H1 (cell line): ENCODE measurements around the gene BTRC. TPM values are rescaled to one million over a fixed set of nuclear protein-coding genes. Genes with fewer than 3 reads are reported as not detected.

ENCODE experiments used
- CTCF ChIA-PET: fragments of 300-600 bp; sonication (Branson Sonifier 250); formaldehyde crosslinking; loops from one replicate; lab custom pipeline; 2021; ENCODE audit not compliant: partially characterized antibody; lab: Charles Lee
- POLR2A ChIA-PET: fragments of 300-600 bp; sonication (Branson Sonifier 250); formaldehyde crosslinking; loops from one replicate; lab custom pipeline; 2021; ENCODE audit warnings: inconsistent platforms; ENCODE audit not compliant: partially characterized antibody; lab: Charles Lee
- DNase-seq, 2 experiments: peaks; one replicate each; pipeline versions ENCODE4 v3.0.0 to v3.0.0-alpha.2; 2010 to 2022; ENCODE audit warnings: low spot score in 2 of 2, low read depth in 1 of 2, mixed read lengths in 1 of 2
- FAIRE-seq: peaks from 2 replicates; lab custom pipeline; 2011; peaks lifted over from hg19 to GRCh38; lab: Jason Lieb, UNC
- H2AFZ ChIP-seq: 2 replicates; pipeline ENCODE4 v1.8.1; 2012; ENCODE audit warnings: low read length, inconsistent platforms
- H2AK5ac ChIP-seq: 2 replicates; pipeline ENCODE4 v1.6.1; 2013; ENCODE audit warnings: low read depth, low read length
- H2BK120ac ChIP-seq: replicated peaks from 2 replicates; pipeline ENCODE3; 2013; ENCODE audit warnings: low read depth, low read length, inconsistent platforms
- H2BK12ac ChIP-seq: 2 replicates; pipeline ENCODE4 v1.6.1; 2013; ENCODE audit warnings: low read depth, low read length
- H2BK15ac ChIP-seq: 2 replicates; pipeline ENCODE4 v1.6.1; 2013; ENCODE audit warnings: low read length
- H2BK20ac ChIP-seq: 2 replicates; pipeline ENCODE4 v1.6.1; 2013; ENCODE audit warnings: low read length
- H2BK5ac ChIP-seq: 2 replicates; pipeline ENCODE4 v1.6.1; 2013; ENCODE audit warnings: low read depth, low read length
- H3K14ac ChIP-seq: 2 replicates; pipeline ENCODE4 v1.6.1; 2013; ENCODE audit warnings: inconsistent platforms; ENCODE audit not compliant: insufficient read length
- H3K18ac ChIP-seq: 2 replicates; pipeline ENCODE4 v1.6.1; 2013; ENCODE audit warnings: low read length; ENCODE audit errors: extremely low read depth
- H3K23ac ChIP-seq: 2 replicates; pipeline ENCODE4 v1.6.1; 2013; ENCODE audit warnings: inconsistent platforms; ENCODE audit not compliant: insufficient read length
- H3K23me2 ChIP-seq: 2 replicates; pipeline ENCODE4 v1.6.1; 2013; ENCODE audit warnings: low read depth, low read length
- H3K27ac ChIP-seq: 2 replicates; pipeline ENCODE4 v1.6.1; 2011; ENCODE audit warnings: low read depth, low read length, inconsistent platforms
- H3K27me3 ChIP-seq, 4 experiments: replicated peaks in 1 of 4; 1 replicate in 1 of 4; 2 replicates in 3 of 4; pipeline versions ENCODE4 v1.6.1 to v1.8.1; 2011 to 2013; ENCODE audit warnings: low read length in 3 of 4, mild to moderate bottlenecking in 3 of 4, inconsistent platforms in 2 of 4, mixed read lengths in 2 of 4, moderate library complexity in 1 of 4; ENCODE audit not compliant: control insufficient read depth in 3 of 4, insufficient read depth in 3 of 4; ENCODE audit errors: extremely low read depth in 1 of 4
- H3K36me3 ChIP-seq, 4 experiments: 2 replicates each; pipeline versions ENCODE4 v1.6.1 to v1.8.1; 2011 to 2013; ENCODE audit warnings: mild to moderate bottlenecking in 4 of 4, low read length in 3 of 4, moderate library complexity in 2 of 4, control low read depth in 1 of 4, inconsistent platforms in 1 of 4; ENCODE audit not compliant: insufficient read depth in 4 of 4, control insufficient read depth in 2 of 4
- H3K4ac ChIP-seq: replicated peaks from 2 replicates; pipeline ENCODE3; 2013; ENCODE audit warnings: low read length, low read depth, mixed read lengths, inconsistent platforms; ENCODE audit not compliant: insufficient read length
- H3K4me1 ChIP-seq, 4 experiments: replicated peaks in 1 of 4; 1 replicate in 1 of 4; 2 replicates in 3 of 4; pipeline versions ENCODE4 v1.6.1 to v1.8.1; 2011 to 2013; ENCODE audit warnings: low read length in 3 of 4, inconsistent platforms in 2 of 4, mixed read lengths in 1 of 4; ENCODE audit not compliant: insufficient read depth in 4 of 4, control insufficient read depth in 3 of 4
- H3K4me2 ChIP-seq, 2 experiments: 2 replicates each; pipeline versions ENCODE4 v1.6.1 to v1.8.1; 2011 to 2013; ENCODE audit warnings: low read depth in 2 of 2, low read length in 2 of 2, control low read depth in 1 of 2, inconsistent platforms in 1 of 2, mild to moderate bottlenecking in 1 of 2; ENCODE audit not compliant: insufficient read depth in 1 of 2
- H3K4me3 ChIP-seq, 4 experiments: fragments of 200-600, 300-600 bp in 1 of 4; sonication (generic), shearing (Covaris generic), sonication (Bioruptor Twin) in 1 of 4; 2 replicates each; pipeline versions ENCODE4 v1.5.1 to v1.8.1; 2011 to 2016; ENCODE audit warnings: low read length in 4 of 4, low read depth in 3 of 4, control low read depth in 2 of 4, inconsistent platforms in 2 of 4, mild to moderate bottlenecking in 2 of 4, mixed read lengths in 1 of 4, moderate library complexity in 1 of 4; ENCODE audit not compliant: insufficient read depth in 2 of 4; ENCODE audit errors: extremely low read depth in 1 of 4
- H3K56ac ChIP-seq: replicated peaks from 2 replicates; pipeline ENCODE3; 2013; ENCODE audit warnings: low read depth, mild to moderate bottlenecking, mixed read lengths, low read length, inconsistent platforms; ENCODE audit not compliant: insufficient read length
- H3K79me1 ChIP-seq: 2 replicates; pipeline ENCODE4 v1.6.1; 2013; ENCODE audit warnings: low read depth, low read length, control low read depth
- H3K79me2 ChIP-seq, 2 experiments: 2 replicates each; pipeline versions ENCODE4 v1.6.1 to v1.8.1; 2012 to 2013; ENCODE audit warnings: low read length in 2 of 2, mild to moderate bottlenecking in 2 of 2, inconsistent platforms in 1 of 2; ENCODE audit not compliant: insufficient read depth in 2 of 2, control insufficient read depth in 1 of 2
- H3K9ac ChIP-seq, 4 experiments: replicated peaks in 1 of 4; 1 replicate in 1 of 4; 2 replicates in 3 of 4; pipeline versions ENCODE4 v1.6.1 to v1.8.1; 2011 to 2013; ENCODE audit warnings: low read depth in 3 of 4, low read length in 3 of 4, control low read depth in 2 of 4, mild to moderate bottlenecking in 2 of 4, moderate library complexity in 2 of 4, inconsistent platforms in 1 of 4; ENCODE audit errors: extremely low read depth in 1 of 4
- H3K9me3 ChIP-seq, 2 experiments: 2 replicates each; pipeline versions ENCODE4 v1.6.1 to v1.8.1; 2012 to 2013; ENCODE audit warnings: mild to moderate bottlenecking in 2 of 2, moderate library complexity in 2 of 2, control low read depth in 1 of 2, inconsistent platforms in 1 of 2, low read depth in 1 of 2, low read length in 1 of 2, mixed read lengths in 1 of 2; ENCODE audit not compliant: insufficient read depth in 2 of 2
- H4K20me1 ChIP-seq, 2 experiments: replicated peaks in 1 of 2; 2 replicates each; pipeline versions ENCODE3 to v1.8.1; 2011 to 2013; ENCODE audit warnings: inconsistent platforms in 2 of 2, low read length in 2 of 2, mild to moderate bottlenecking in 1 of 2; ENCODE audit not compliant: insufficient read depth in 2 of 2, control insufficient read depth in 1 of 2
- H4K5ac ChIP-seq: 2 replicates; pipeline ENCODE4 v1.6.1; 2013; ENCODE audit warnings: low read length, low read depth, mixed read lengths, inconsistent platforms; ENCODE audit not compliant: insufficient read length
- H4K8ac ChIP-seq: 2 replicates; pipeline ENCODE4 v1.8.0; 2013; ENCODE audit warnings: mild to moderate bottlenecking, moderate library complexity, low read length, inconsistent platforms; ENCODE audit not compliant: insufficient read depth; ENCODE audit errors: extremely low read depth
- H4K91ac ChIP-seq: replicated peaks from 2 replicates; pipeline ENCODE3; 2013; ENCODE audit warnings: low read length, mixed read lengths, inconsistent platforms; ENCODE audit not compliant: insufficient read length
- ATF3 ChIP-seq: IDR thresholded peaks from 2 replicates; pipeline ENCODE4 v1.6.1; 2011; ENCODE audit warnings: low read depth, mild to moderate bottlenecking, low read length; ENCODE audit not compliant: insufficient read depth
- CEBPB ChIP-seq: IDR thresholded peaks from 2 replicates; pipeline ENCODE4 v1.6.1; 2012; ENCODE audit warnings: low read depth, low read length
- CREB1 ChIP-seq: IDR thresholded peaks from 2 replicates; pipeline ENCODE4 v1.6.1; 2012; ENCODE audit warnings: inconsistent platforms
- HDAC2 ChIP-seq, 2 experiments: fragments of 300-600 bp in 1 of 2; sonication (generic) in 1 of 2; IDR thresholded peaks; 2 replicates each; pipeline ENCODE4 v1.6.1; 2011 to 2012; ENCODE audit warnings: low read depth in 2 of 2, low read length in 2 of 2, mild to moderate bottlenecking in 2 of 2, moderate library complexity in 2 of 2, borderline replicate concordance in 1 of 2, inconsistent platforms in 1 of 2
- JUND ChIP-seq: IDR thresholded peaks from 2 replicates; pipeline ENCODE4 v1.6.1; 2011; ENCODE audit warnings: mild to moderate bottlenecking, improper control_type of control experiment, low read length
- KDM5A ChIP-seq: fragments of 200-600 bp; IDR thresholded peaks from 2 replicates; pipeline ENCODE4 v1.7.1; 2012; ENCODE audit warnings: mild to moderate bottlenecking, low read length, inconsistent platforms, mixed read lengths
- NANOG ChIP-seq: IDR thresholded peaks from 2 replicates; pipeline ENCODE4 v1.6.1; 2011; ENCODE audit warnings: low read length, low read depth, mild to moderate bottlenecking, inconsistent platforms; ENCODE audit not compliant: insufficient read depth, poor library complexity, severe bottlenecking
- RNF2 ChIP-seq: fragments of 200-900, 300-1000 bp; sonication (generic); IDR thresholded peaks from 2 replicates; pipeline ENCODE4 v1.7.1; 2016; ENCODE audit warnings: borderline replicate concordance, low read depth, mild to moderate bottlenecking, antibody characterized with exemption, low read length; ENCODE audit not compliant: poor library complexity, severe bottlenecking; ENCODE audit errors: missing control alignments
- SIRT6 ChIP-seq: IDR thresholded peaks from one replicate; pipeline ENCODE4 v1.7.1; 2012; ENCODE audit warnings: low read length, inconsistent platforms
- TCF12 ChIP-seq: IDR thresholded peaks from 2 replicates; pipeline ENCODE4 v1.6.1; 2011; ENCODE audit warnings: low read depth, mild to moderate bottlenecking, low read length
- WGBS, 2 experiments: shearing (Covaris generic) in 1 of 2; methylation state at CpG; one replicate each; pipeline versions ENCODE4 v1.1.6 to v1.1.7; 2013 to 2015; ENCODE audit warnings: low lambda C conversion rate in 2 of 2, mixed read lengths in 2 of 2, inconsistent platforms in 1 of 2, low coverage in 1 of 2, missing lambda C conversion rate in 1 of 2; ENCODE audit not compliant: insufficient replicate concordance in 2 of 2, insufficient coverage in 1 of 2, insufficient read length in 1 of 2; ENCODE audit errors: extremely low coverage in 1 of 2, missing lambda C conversion rate in 1 of 2; 5-methylcytosine and 5-hydroxymethylcytosine counted together
- polyA plus RNA-seq, 7 experiments: library from polyadenylated mRNA; depleted of rRNA in 3 of 7; stranded (reverse) in 5 of 7; unstranded in 2 of 7; fragments of >200 nt in 5 of 7; fragments of 200-250 nt in 2 of 7; gene quantifications; 1 replicate in 5 of 7; 2 replicates in 1 of 7; 4 replicates in 1 of 7; pipeline versions ENCODE4 v1.2.1 to v1.2.3, GENCODE V29; 2011 to 2013; ENCODE audit warnings: missing spikeins in 2 of 7, mixed read lengths in 2 of 7
- total RNA-seq: library from RNA; stranded (reverse); fragmentation: NEBNext Ultra II Directional; extraction: Animal tissue kit (Norgen Biotek cat#: 25700); gene quantifications from 2 replicates; pipeline ENCODE4 v1.2.1, GENCODE V29; 2021
- TF ChIP-seq, protein P1 (sequence below): IDR thresholded peaks from 2 replicates; pipeline ENCODE4 v1.6.1; 2012; ENCODE audit warnings: inconsistent platforms

The BTRC gene
- total and polyA plus RNA-seq, 2 of the 8 experiments (the other 6 are each of a cell fraction or from before 2014, with no cell fraction given), result 9.9 to 24.7 TPM

DNA sequence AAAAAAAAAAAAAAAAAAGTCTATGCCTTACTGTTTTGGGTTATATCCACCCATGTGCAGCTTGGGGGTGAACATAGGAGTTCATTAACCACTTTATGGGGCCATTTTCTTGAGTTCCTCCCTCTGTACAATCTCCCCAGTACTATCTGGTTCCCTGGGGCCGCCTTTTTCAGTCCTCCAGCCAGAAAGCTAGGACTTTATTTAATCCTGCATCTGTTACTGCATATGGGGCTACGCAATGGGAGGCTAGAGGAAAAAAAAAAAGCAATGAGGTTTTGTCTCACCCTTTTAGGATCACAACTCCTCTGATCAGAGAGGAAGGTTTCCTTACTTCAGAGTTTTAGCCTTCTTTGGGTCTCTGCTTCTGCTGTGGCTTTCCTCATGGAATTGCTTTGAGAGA, 51.0 kb downstream of the BTRC start:
- Histone ChIP-seq H3K14ac (no peak overlapping the region), H2BK5ac (no peak overlapping the region)

More for the DNA sequence above, 51.0 kb downstream of the BTRC start:
- Histone ChIP-seq H3K27ac (no peak overlapping the region), H3K23ac (no peak overlapping the region), H3K27me3 (no peaks in the 10 kb centered on the region), H3K9ac (no peak overlapping the region), H4K5ac (no peak overlapping the region), H2BK15ac (no peak overlapping the region), H3K4me2 (no peak overlapping the region), H3K23me2 (no peaks in the 10 kb centered on the region), H2AFZ (no peak overlapping the region), H3K9me3 (no peaks in the 10 kb centered on the region), H3K36me3 (no peaks in the 10 kb centered on the region), H3K79me2 (no peaks in the 10 kb centered on the region), H2BK20ac (no peak overlapping the region), H2BK120ac (no peak overlapping the region), H3K4ac (no peak overlapping the region), H3K56ac (no peak overlapping the region), H3K4me1 (no peaks in the 10 kb centered on the region), H3K18ac (no peak overlapping the region), H3K79me1 (no peaks in the 10 kb centered on the region), H2AK5ac (no peak overlapping the region), H3K4me3 (no peak overlapping the region), H4K20me1 (no peaks in the 10 kb centered on the region), H2BK12ac (no peak overlapping the region), H4K8ac (no peak overlapping the region), H4K91ac (no peak overlapping the region)
- FAIRE-seq (no peak), DNase-seq (no peak)
- TF ChIP-seq ATF3 (no peak), JUND (no peak), HDAC2 (IDR thresholded peaks at IDR 0.05; ENCODE audit: borderline replicate concordance in 1 of 2, low read depth in 2 of 2, low read length in 2 of 2) (no peak), KDM5A (no peak), RNF2 (no peak), TCF12 (no peak), CREB1 (no peak), SIRT6 (no peak), CEBPB (no peak), NANOG (no peak)
- TF ChIP-seq, protein P1, sequence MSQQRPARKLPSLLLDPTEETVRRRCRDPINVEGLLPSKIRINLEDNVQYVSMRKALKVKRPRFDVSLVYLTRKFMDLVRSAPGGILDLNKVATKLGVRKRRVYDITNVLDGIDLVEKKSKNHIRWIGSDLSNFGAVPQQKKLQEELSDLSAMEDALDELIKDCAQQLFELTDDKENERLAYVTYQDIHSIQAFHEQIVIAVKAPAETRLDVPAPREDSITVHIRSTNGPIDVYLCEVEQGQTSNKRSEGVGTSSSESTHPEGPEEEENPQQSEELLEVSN, result no peak
- WGBS, 2 experiments, result 100% methylated on average over 2 of the region's 2 CpGs; no CpG with 5 or more reads in 1 of the 2 experiments
- POLR2A ChIA-PET, result no interaction called here
- CTCF ChIA-PET, result interaction anchor here (1.0 kb wide), 1 partner anchor 376 kb away, joined by 3 read pairs; no protein-coding TSS in a partner anchor
